Esophagus (tissue), 2 donors: Measurements from ENCODE around the gene MZT2B. TPM values are rescaled to one million over a fixed set of nuclear protein-coding genes. Genes with fewer than 3 reads are reported as not detected.
"Not testable (repeated sequence)": the region's sequence is repeated elsewhere in the genome, so short reads cannot be mapped to it uniquely, and the experiment has no call there.

Source experiments
- H3K27ac ChIP-seq, 2 donors: one replicate each; pipeline ENCODE4 v1.5.1; 2013; ENCODE audit warnings: low read depth in 2 of 2, mild to moderate bottlenecking in 2 of 2, inconsistent platforms in 1 of 2, low read length in 1 of 2, moderate library complexity in 1 of 2
- H3K27me3 ChIP-seq, 2 donors: one replicate each; pipeline ENCODE4 v1.6.1; 2013; ENCODE audit warnings: low read length in 2 of 2, control low read depth in 1 of 2, mild to moderate bottlenecking in 1 of 2; ENCODE audit not compliant: insufficient read depth in 2 of 2, control insufficient read depth in 1 of 2
- H3K36me3 ChIP-seq, 2 donors: one replicate each; pipeline ENCODE4 v1.6.1; 2013; ENCODE audit warnings: low read length in 1 of 2; ENCODE audit not compliant: control insufficient read depth in 2 of 2, insufficient read depth in 2 of 2
- H3K4me1 ChIP-seq, 2 donors: one replicate each; pipeline ENCODE4 v1.6.1; 2013; ENCODE audit warnings: low read length in 1 of 2; ENCODE audit not compliant: control insufficient read depth in 2 of 2, insufficient read depth in 2 of 2
- H3K4me3 ChIP-seq, 2 donors: one replicate each; pipeline ENCODE4 v1.5.1; 2013; ENCODE audit warnings: low read length in 2 of 2, mild to moderate bottlenecking in 2 of 2, low read depth in 1 of 2, moderate library complexity in 1 of 2
- H3K9me3 ChIP-seq, 2 donors: one replicate each; pipeline ENCODE4 v1.6.1; 2013; ENCODE audit warnings: mild to moderate bottlenecking in 2 of 2, low read depth in 1 of 2, low read length in 1 of 2, moderate library complexity in 1 of 2; ENCODE audit not compliant: control insufficient read depth in 2 of 2, insufficient read depth in 1 of 2
- WGBS, 2 donors: extraction: QIAGEN DNeasy Blood & Tissue Kit; methylation state at CpG; one replicate each; pipeline ENCODE4 v1.1.7; 2013; 5-methylcytosine and 5-hydroxymethylcytosine counted together
- polyA plus RNA-seq, 2 donors: library from polyadenylated mRNA; stranded (reverse); fragments of 200-250 nt; gene quantifications; one replicate each; pipeline ENCODE4 v1.2.3, GENCODE V29; 2013
- donor health status: healthy with polysubstance abuse.
- donor health status: Bipolar disorder and iron deficiency.

MZT2B gene
- polyA plus RNA-seq, 2 donors = 169 to 208 TPM

GRCh38 chr2:130152816-130153595 is 29.1 kb upstream of the MZT2B start:
- WGBS, 2 donors = 87 to 92% methylated on average over 21 to 25 of the region's 25 CpGs
- H3K4me1 ChIP-seq = no peaks in the 10 kb centered on the region
- peaks cover 10 to 31% of the 10 kb centered on the region in 2 donors for H3K36me3 ChIP-seq
- no peak overlapping the region for H3K4me3 ChIP-seq
- H3K9me3 ChIP-seq = no peaks in the 10 kb centered on the region
- H3K27ac ChIP-seq = no peak overlapping the region
- no peaks in the 10 kb centered on the region for H3K27me3 ChIP-seq

DNA sequence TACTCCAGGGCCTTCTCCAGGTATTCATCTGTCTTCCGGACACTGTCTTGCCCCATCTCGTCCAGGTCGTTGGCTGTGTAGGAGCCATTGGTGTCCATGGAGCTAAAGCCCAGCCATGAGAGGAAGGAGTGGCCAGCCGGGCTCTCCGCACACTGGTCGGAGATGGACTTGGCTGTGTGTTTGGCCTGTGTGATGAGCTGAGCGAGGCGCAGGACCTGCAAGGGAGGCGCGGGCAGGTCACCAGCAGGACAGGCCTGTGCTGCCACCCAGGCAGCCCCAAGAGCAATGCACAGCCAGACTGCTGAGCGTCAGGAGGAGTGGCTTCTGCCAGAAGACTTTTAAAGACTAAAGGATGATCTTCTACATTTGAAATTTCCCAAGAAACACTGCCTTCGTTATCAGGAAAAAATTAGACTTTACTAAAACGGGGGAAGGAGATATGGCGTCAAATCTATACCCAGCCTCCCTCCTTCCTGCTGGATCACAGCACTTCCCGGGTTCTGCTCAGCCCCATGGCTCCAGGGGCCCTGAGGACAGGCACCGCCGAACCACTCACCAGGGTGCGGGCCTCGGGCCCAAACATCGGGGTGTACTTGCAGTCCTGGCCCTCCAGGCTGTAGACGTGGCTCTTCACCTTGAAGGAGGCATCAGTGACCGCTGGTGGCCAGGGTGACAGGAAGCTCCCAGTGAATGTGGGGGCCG is 28.2 kb upstream of the MZT2B start:
- 90 to 94% methylated on average over 21 to 23 of the region's 23 CpGs for WGBS, 2 donors
- H3K4me1 ChIP-seq, H3K4me3 ChIP-seq, H3K27ac ChIP-seq, H3K9me3 ChIP-seq, H3K27me3 ChIP-seq: not testable (repeated sequence)
- peaks cover 10 to 33% of the 10 kb centered on the region in 2 donors for H3K36me3 ChIP-seq

DNA sequence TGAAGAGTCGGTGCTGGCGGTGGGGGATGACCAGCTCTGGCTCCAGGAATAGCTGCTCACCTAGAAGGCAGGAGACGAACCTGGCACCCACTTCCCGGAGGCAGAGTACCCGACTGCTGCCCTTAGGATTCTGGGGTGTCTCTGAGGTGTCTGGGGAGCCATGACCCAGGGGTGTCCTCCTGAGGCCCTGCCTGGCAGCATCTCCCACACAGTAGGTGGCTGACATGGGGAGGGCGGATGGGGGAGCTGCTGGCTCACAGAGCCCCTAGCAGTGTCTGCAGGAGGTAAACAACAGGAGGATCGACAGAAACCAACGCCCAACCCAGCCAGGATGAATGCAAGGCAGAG is 27.7 kb upstream of the MZT2B start:
- not testable (repeated sequence) for H3K9me3 ChIP-seq
- 91 to 92% methylated on average over 4 to 8 of the region's 8 CpGs for WGBS, 2 donors
- H3K36me3 ChIP-seq = peaks cover 10 to 35% of the 10 kb centered on the region in 2 donors

DNA sequence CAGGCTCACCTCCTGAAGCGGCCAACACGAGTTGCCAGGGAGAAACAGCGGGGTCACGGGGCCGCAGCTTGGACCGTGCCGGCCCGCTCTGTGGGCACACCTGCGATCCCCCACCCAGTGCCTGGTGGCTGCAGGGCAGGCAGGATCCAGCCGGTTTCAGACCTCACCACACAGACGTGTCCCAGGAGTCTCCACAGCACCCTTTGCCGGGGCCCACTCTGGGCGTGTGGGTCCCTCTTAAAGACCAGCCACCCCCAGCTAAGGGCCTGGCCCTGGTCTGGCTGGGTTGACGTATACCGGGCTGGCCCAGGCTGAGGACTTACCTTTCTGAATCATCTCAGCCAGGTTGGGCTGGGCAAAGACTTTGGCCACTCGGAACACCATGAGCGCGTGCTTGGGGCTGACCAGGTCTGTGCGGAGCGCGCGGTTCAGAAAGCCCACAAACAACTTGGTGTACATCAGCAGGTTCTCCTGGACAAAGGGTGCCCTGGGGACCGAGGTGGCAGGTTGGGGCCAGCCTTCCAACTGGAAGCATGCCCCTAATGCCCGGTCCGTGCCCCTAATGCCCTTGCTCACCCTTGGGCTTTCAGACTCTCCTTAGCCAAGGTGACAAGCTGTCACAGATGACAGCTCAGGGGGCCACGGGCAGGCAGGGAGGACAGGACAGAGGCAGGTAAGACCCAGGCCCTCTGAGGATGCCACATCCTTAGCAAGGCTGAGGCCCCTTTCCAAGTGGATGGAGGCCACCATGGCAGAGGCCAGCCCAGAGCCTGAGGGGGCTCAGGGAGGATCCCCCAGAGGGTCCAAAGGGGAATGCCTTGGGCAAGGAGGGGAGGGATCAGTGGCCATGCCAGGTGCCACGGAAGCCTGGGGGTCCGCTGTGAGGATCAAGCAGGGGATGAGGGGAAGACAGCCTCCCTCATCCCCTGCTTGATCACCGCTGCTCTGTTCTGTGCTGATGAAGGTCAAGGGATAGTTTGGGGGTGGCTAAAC is 27.0 kb upstream of the MZT2B start:
- peaks cover 10 to 40% of the 10 kb centered on the region in 2 donors for H3K36me3 ChIP-seq
- 95 to 96% methylated on average over 29 of the region's 29 CpGs for WGBS, 2 donors

More for the DNA sequence above, 27.7 kb upstream of the MZT2B start:
- H3K4me1 ChIP-seq, H3K4me3 ChIP-seq, H3K27me3 ChIP-seq, H3K27ac ChIP-seq: not testable (repeated sequence)

DNA sequence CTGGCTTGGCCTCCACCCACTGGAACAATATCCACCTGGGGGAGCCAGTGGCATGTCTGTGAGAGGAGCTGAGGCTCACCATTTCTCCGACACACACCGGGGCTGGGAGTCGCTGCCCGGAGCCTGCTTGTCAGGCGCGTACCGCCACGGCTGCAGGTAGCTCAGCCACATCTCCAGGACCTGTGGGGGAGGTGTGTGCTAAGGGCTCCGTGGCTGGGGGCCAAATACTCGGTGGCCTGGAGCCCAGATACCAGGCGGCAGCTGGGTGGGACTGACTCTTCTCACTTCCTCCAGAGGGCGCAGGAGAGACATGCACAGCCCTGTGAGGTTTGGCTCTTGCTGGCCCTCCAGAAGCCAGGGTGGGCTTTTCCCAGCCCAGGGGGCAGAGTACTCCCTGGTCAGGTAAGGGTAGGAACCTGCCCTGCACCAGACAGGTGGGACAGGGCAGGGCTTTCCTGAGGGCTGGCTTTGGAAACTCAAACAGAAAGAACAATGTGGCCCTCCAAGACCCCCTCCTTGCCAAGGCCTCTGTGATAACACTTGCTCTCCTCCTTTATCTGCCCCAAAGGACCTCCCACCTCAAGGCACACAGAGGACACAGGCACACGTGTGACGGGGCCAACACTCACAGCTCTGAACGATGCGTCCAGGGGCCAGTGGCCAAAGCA is 26.0 kb upstream of the MZT2B start:
- peaks cover 10 to 46% of the 10 kb centered on the region in 2 donors for H3K36me3 ChIP-seq

More for the DNA sequence above, 27.0 kb upstream of the MZT2B start:
- H3K4me3 ChIP-seq = no peak overlapping the region
- H3K27me3 ChIP-seq = no peaks in the 10 kb centered on the region
- H3K27ac ChIP-seq = no peak overlapping the region
- H3K4me1 ChIP-seq = no peaks in the 10 kb centered on the region
- no peaks in the 10 kb centered on the region for H3K9me3 ChIP-seq

GRCh38 chr2:130156624-130157004 is 25.4 kb upstream of the MZT2B start:
- Histone ChIP-seq H3K27me3 (no peaks in the 10 kb centered on the region), H3K36me3 (peaks cover 10 to 46% of the 10 kb centered on the region in 2 donors), H3K9me3 (no peaks in the 10 kb centered on the region), H3K27ac (no peak overlapping the region), H3K4me3 (no peak overlapping the region), H3K4me1 (no peaks in the 10 kb centered on the region)
- WGBS, 2 donors = 88 to 91% methylated on average over 9 of the region's 9 CpGs

More for the DNA sequence above, 26.0 kb upstream of the MZT2B start:
- not testable (repeated sequence) for H3K4me3 ChIP-seq, H3K27me3 ChIP-seq, H3K27ac ChIP-seq, H3K9me3 ChIP-seq, H3K4me1 ChIP-seq
- WGBS, 2 donors = 48 to 51% methylated on average over 14 to 16 of the region's 16 CpGs

DNA sequence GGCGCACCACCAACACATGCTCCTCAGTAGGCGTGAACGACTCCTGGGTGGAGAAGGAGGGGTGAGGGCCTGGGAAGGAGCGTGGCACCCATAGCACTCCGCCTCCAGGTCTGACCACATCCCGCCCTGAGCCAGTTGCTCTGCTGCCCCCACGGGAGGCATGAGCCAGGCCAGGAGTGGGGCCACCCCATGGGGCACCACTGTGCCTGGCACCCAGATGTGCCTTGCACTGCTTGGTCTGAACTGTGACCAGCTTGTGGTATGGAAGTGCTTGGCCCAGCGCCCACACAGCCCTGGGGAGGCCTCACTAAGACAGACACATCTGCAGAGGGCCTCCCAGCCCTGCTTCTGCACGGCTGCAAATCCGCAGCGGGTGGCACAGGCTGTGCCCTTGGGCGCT is 24.7 kb upstream of the MZT2B start:
- WGBS, 2 donors = 67 to 74% methylated on average over 9 to 11 of the region's 12 CpGs
- peaks cover 6 to 41% of the 10 kb centered on the region in 2 donors for H3K36me3 ChIP-seq

DNA sequence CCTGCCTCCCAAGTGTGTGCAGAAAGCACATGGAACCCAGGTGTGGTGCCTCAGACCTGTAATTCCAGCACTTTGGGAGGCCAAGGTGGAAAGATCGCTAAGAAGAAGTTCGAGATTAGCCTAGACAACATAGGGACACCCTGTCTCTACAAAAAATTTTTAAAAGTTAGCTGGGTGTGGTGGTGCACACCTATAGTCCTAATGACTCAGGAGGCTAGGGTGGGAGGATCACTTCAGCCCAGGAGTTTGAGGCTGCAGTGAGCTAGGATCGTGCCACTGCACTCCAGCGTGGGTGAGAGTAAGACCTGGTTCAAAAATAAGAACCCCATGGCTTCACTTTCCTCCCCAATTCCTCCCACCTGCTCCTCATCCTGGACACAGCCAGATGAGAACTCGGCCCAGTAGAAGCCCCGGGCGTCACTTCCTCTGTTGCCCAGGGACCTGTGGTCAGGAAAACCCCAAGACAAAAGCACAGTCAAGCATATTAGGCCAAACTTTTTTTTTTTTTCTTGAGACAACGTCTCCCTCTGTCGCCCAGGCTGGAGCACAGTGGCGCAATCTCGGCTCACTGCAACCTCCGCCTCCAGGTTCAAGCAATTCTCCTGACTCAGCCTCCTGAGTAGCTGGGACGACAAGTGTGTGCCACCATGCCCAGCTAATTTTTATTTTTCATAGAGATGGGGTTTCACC is 24.1 kb upstream of the MZT2B start:
- not testable (repeated sequence) for H3K4me3 ChIP-seq, H3K27ac ChIP-seq, H3K4me1 ChIP-seq, H3K27me3 ChIP-seq, H3K9me3 ChIP-seq
- H3K36me3 ChIP-seq = peaks cover 3 to 41% of the 10 kb centered on the region in 2 donors
- WGBS, 2 donors = 74 to 75% methylated on average over 13 of the region's 13 CpGs

More for the DNA sequence above, 24.7 kb upstream of the MZT2B start:
- H3K4me1 ChIP-seq, H3K9me3 ChIP-seq, H3K27ac ChIP-seq, H3K27me3 ChIP-seq, H3K4me3 ChIP-seq: not testable (repeated sequence)
